H1 (cell line): ENCODE data around the gene AP5Z1. TPM values are rescaled to one million over a fixed set of nuclear protein-coding genes. Genes with fewer than 3 reads are reported as not detected.

ENCODE experiments used
- CTCF ChIA-PET: fragments of 300-600 bp; sonication (Branson Sonifier 250); formaldehyde crosslinking; loops from one replicate; lab custom pipeline; 2021; ENCODE audit not compliant: partially characterized antibody; lab: Charles Lee
- POLR2A ChIA-PET: fragments of 300-600 bp; sonication (Branson Sonifier 250); formaldehyde crosslinking; loops from one replicate; lab custom pipeline; 2021; ENCODE audit warnings: inconsistent platforms; ENCODE audit not compliant: partially characterized antibody; lab: Charles Lee
- DNase-seq, 2 experiments: peaks; one replicate each; pipeline versions ENCODE4 v3.0.0 to v3.0.0-alpha.2; 2010 to 2022; ENCODE audit warnings: low spot score in 2 of 2, low read depth in 1 of 2, mixed read lengths in 1 of 2
- FAIRE-seq: peaks from 2 replicates; lab custom pipeline; 2011; peaks lifted over from hg19 to GRCh38; lab: Jason Lieb, UNC
- H2AFZ ChIP-seq: 2 replicates; pipeline ENCODE4 v1.8.1; 2012; ENCODE audit warnings: low read length, inconsistent platforms
- H2AK5ac ChIP-seq: 2 replicates; pipeline ENCODE4 v1.6.1; 2013; ENCODE audit warnings: low read depth, low read length
- H2BK120ac ChIP-seq: replicated peaks from 2 replicates; pipeline ENCODE3; 2013; ENCODE audit warnings: low read depth, low read length, inconsistent platforms
- H2BK12ac ChIP-seq: 2 replicates; pipeline ENCODE4 v1.6.1; 2013; ENCODE audit warnings: low read depth, low read length
- H2BK15ac ChIP-seq: 2 replicates; pipeline ENCODE4 v1.6.1; 2013; ENCODE audit warnings: low read length
- H2BK20ac ChIP-seq: 2 replicates; pipeline ENCODE4 v1.6.1; 2013; ENCODE audit warnings: low read length
- H2BK5ac ChIP-seq: 2 replicates; pipeline ENCODE4 v1.6.1; 2013; ENCODE audit warnings: low read depth, low read length
- H3K14ac ChIP-seq: 2 replicates; pipeline ENCODE4 v1.6.1; 2013; ENCODE audit warnings: inconsistent platforms; ENCODE audit not compliant: insufficient read length
- H3K18ac ChIP-seq: 2 replicates; pipeline ENCODE4 v1.6.1; 2013; ENCODE audit warnings: low read length; ENCODE audit errors: extremely low read depth
- H3K23ac ChIP-seq: 2 replicates; pipeline ENCODE4 v1.6.1; 2013; ENCODE audit warnings: inconsistent platforms; ENCODE audit not compliant: insufficient read length
- H3K23me2 ChIP-seq: 2 replicates; pipeline ENCODE4 v1.6.1; 2013; ENCODE audit warnings: low read depth, low read length
- H3K27ac ChIP-seq: 2 replicates; pipeline ENCODE4 v1.6.1; 2011; ENCODE audit warnings: low read depth, low read length, inconsistent platforms
- H3K27me3 ChIP-seq, 4 experiments: replicated peaks in 1 of 4; 1 replicate in 1 of 4; 2 replicates in 3 of 4; pipeline versions ENCODE4 v1.6.1 to v1.8.1; 2011 to 2013; ENCODE audit warnings: low read length in 3 of 4, mild to moderate bottlenecking in 3 of 4, inconsistent platforms in 2 of 4, mixed read lengths in 2 of 4, moderate library complexity in 1 of 4; ENCODE audit not compliant: control insufficient read depth in 3 of 4, insufficient read depth in 3 of 4; ENCODE audit errors: extremely low read depth in 1 of 4
- H3K36me3 ChIP-seq, 4 experiments: 2 replicates each; pipeline versions ENCODE4 v1.6.1 to v1.8.1; 2011 to 2013; ENCODE audit warnings: mild to moderate bottlenecking in 4 of 4, low read length in 3 of 4, moderate library complexity in 2 of 4, control low read depth in 1 of 4, inconsistent platforms in 1 of 4; ENCODE audit not compliant: insufficient read depth in 4 of 4, control insufficient read depth in 2 of 4
- H3K4ac ChIP-seq: replicated peaks from 2 replicates; pipeline ENCODE3; 2013; ENCODE audit warnings: low read length, low read depth, mixed read lengths, inconsistent platforms; ENCODE audit not compliant: insufficient read length
- H3K4me1 ChIP-seq, 4 experiments: replicated peaks in 1 of 4; 1 replicate in 1 of 4; 2 replicates in 3 of 4; pipeline versions ENCODE4 v1.6.1 to v1.8.1; 2011 to 2013; ENCODE audit warnings: low read length in 3 of 4, inconsistent platforms in 2 of 4, mixed read lengths in 1 of 4; ENCODE audit not compliant: insufficient read depth in 4 of 4, control insufficient read depth in 3 of 4
- H3K4me2 ChIP-seq, 2 experiments: 2 replicates each; pipeline versions ENCODE4 v1.6.1 to v1.8.1; 2011 to 2013; ENCODE audit warnings: low read depth in 2 of 2, low read length in 2 of 2, control low read depth in 1 of 2, inconsistent platforms in 1 of 2, mild to moderate bottlenecking in 1 of 2; ENCODE audit not compliant: insufficient read depth in 1 of 2
- H3K4me3 ChIP-seq, 4 experiments: fragments of 200-600, 300-600 bp in 1 of 4; sonication (generic), shearing (Covaris generic), sonication (Bioruptor Twin) in 1 of 4; 2 replicates each; pipeline versions ENCODE4 v1.5.1 to v1.8.1; 2011 to 2016; ENCODE audit warnings: low read length in 4 of 4, low read depth in 3 of 4, control low read depth in 2 of 4, inconsistent platforms in 2 of 4, mild to moderate bottlenecking in 2 of 4, mixed read lengths in 1 of 4, moderate library complexity in 1 of 4; ENCODE audit not compliant: insufficient read depth in 2 of 4; ENCODE audit errors: extremely low read depth in 1 of 4
- H3K56ac ChIP-seq: replicated peaks from 2 replicates; pipeline ENCODE3; 2013; ENCODE audit warnings: low read depth, mild to moderate bottlenecking, mixed read lengths, low read length, inconsistent platforms; ENCODE audit not compliant: insufficient read length
- H3K79me1 ChIP-seq: 2 replicates; pipeline ENCODE4 v1.6.1; 2013; ENCODE audit warnings: low read depth, low read length, control low read depth
- H3K79me2 ChIP-seq, 2 experiments: 2 replicates each; pipeline versions ENCODE4 v1.6.1 to v1.8.1; 2012 to 2013; ENCODE audit warnings: low read length in 2 of 2, mild to moderate bottlenecking in 2 of 2, inconsistent platforms in 1 of 2; ENCODE audit not compliant: insufficient read depth in 2 of 2, control insufficient read depth in 1 of 2
- H3K9ac ChIP-seq, 4 experiments: replicated peaks in 1 of 4; 1 replicate in 1 of 4; 2 replicates in 3 of 4; pipeline versions ENCODE4 v1.6.1 to v1.8.1; 2011 to 2013; ENCODE audit warnings: low read depth in 3 of 4, low read length in 3 of 4, control low read depth in 2 of 4, mild to moderate bottlenecking in 2 of 4, moderate library complexity in 2 of 4, inconsistent platforms in 1 of 4; ENCODE audit errors: extremely low read depth in 1 of 4
- H3K9me3 ChIP-seq, 2 experiments: 2 replicates each; pipeline versions ENCODE4 v1.6.1 to v1.8.1; 2012 to 2013; ENCODE audit warnings: mild to moderate bottlenecking in 2 of 2, moderate library complexity in 2 of 2, control low read depth in 1 of 2, inconsistent platforms in 1 of 2, low read depth in 1 of 2, low read length in 1 of 2, mixed read lengths in 1 of 2; ENCODE audit not compliant: insufficient read depth in 2 of 2
- H4K20me1 ChIP-seq, 2 experiments: replicated peaks in 1 of 2; 2 replicates each; pipeline versions ENCODE3 to v1.8.1; 2011 to 2013; ENCODE audit warnings: inconsistent platforms in 2 of 2, low read length in 2 of 2, mild to moderate bottlenecking in 1 of 2; ENCODE audit not compliant: insufficient read depth in 2 of 2, control insufficient read depth in 1 of 2
- H4K5ac ChIP-seq: 2 replicates; pipeline ENCODE4 v1.6.1; 2013; ENCODE audit warnings: low read length, low read depth, mixed read lengths, inconsistent platforms; ENCODE audit not compliant: insufficient read length
- H4K8ac ChIP-seq: 2 replicates; pipeline ENCODE4 v1.8.0; 2013; ENCODE audit warnings: mild to moderate bottlenecking, moderate library complexity, low read length, inconsistent platforms; ENCODE audit not compliant: insufficient read depth; ENCODE audit errors: extremely low read depth
- H4K91ac ChIP-seq: replicated peaks from 2 replicates; pipeline ENCODE3; 2013; ENCODE audit warnings: low read length, mixed read lengths, inconsistent platforms; ENCODE audit not compliant: insufficient read length
- BCL11A ChIP-seq, 2 experiments: IDR thresholded peaks; one replicate each; pipeline ENCODE4 v1.6.1; 2011; ENCODE audit warnings: low read depth in 2 of 2, low read length in 2 of 2, mild to moderate bottlenecking in 2 of 2
- CHD2 ChIP-seq: IDR thresholded peaks from 2 replicates; pipeline ENCODE4 v1.6.1; 2012; ENCODE audit warnings: low read length, improper control_type of control experiment
- CREB1 ChIP-seq: IDR thresholded peaks from 2 replicates; pipeline ENCODE4 v1.6.1; 2012; ENCODE audit warnings: inconsistent platforms
- EP300 ChIP-seq, 2 experiments: IDR thresholded peaks; 1 replicate in 1 of 2; 2 replicates in 1 of 2; pipeline ENCODE4 v1.6.1; 2011 to 2012; ENCODE audit warnings: low read depth in 2 of 2, low read length in 2 of 2, mild to moderate bottlenecking in 2 of 2, borderline replicate concordance in 1 of 2, inconsistent platforms in 1 of 2, moderate library complexity in 1 of 2
- FOSL1 ChIP-seq: IDR thresholded peaks from 2 replicates; pipeline ENCODE4 v1.6.1; 2011; ENCODE audit warnings: mild to moderate bottlenecking, low read depth, low read length, moderate library complexity; ENCODE audit not compliant: insufficient read depth
- NANOG ChIP-seq: IDR thresholded peaks from 2 replicates; pipeline ENCODE4 v1.6.1; 2011; ENCODE audit warnings: low read length, low read depth, mild to moderate bottlenecking, inconsistent platforms; ENCODE audit not compliant: insufficient read depth, poor library complexity, severe bottlenecking
- RBBP5 ChIP-seq: IDR thresholded peaks from 2 replicates; pipeline ENCODE4 v1.7.1; 2012; ENCODE audit warnings: low read depth, mild to moderate bottlenecking, inconsistent platforms, low read length, moderate library complexity, borderline replicate concordance
- RFX5 ChIP-seq: IDR thresholded peaks from 2 replicates; pipeline ENCODE4 v1.6.1; 2011; ENCODE audit warnings: low read depth, low read length, improper control_type of control experiment, borderline replicate concordance
- SIX5 ChIP-seq: IDR thresholded peaks from 2 replicates; pipeline ENCODE4 v1.6.1; 2011; ENCODE audit warnings: mild to moderate bottlenecking, low read depth, low read length
- SP2 ChIP-seq: IDR thresholded peaks from 2 replicates; pipeline ENCODE4 v1.6.1; 2012; ENCODE audit warnings: mild to moderate bottlenecking, low read length, inconsistent platforms
- SUZ12 ChIP-seq: fragments of 200-600 bp; sonication (generic); IDR thresholded peaks from 2 replicates; pipeline ENCODE4 v1.6.1; 2012; ENCODE audit warnings: mild to moderate bottlenecking, inconsistent platforms, low read length, moderate library complexity, mixed read lengths
- WGBS, 2 experiments: shearing (Covaris generic) in 1 of 2; methylation state at CpG; one replicate each; pipeline versions ENCODE4 v1.1.6 to v1.1.7; 2013 to 2015; ENCODE audit warnings: low lambda C conversion rate in 2 of 2, mixed read lengths in 2 of 2, inconsistent platforms in 1 of 2, low coverage in 1 of 2, missing lambda C conversion rate in 1 of 2; ENCODE audit not compliant: insufficient replicate concordance in 2 of 2, insufficient coverage in 1 of 2, insufficient read length in 1 of 2; ENCODE audit errors: extremely low coverage in 1 of 2, missing lambda C conversion rate in 1 of 2; 5-methylcytosine and 5-hydroxymethylcytosine counted together
- polyA plus RNA-seq, 7 experiments: library from polyadenylated mRNA; depleted of rRNA in 3 of 7; stranded (reverse) in 5 of 7; unstranded in 2 of 7; fragments of >200 nt in 5 of 7; fragments of 200-250 nt in 2 of 7; gene quantifications; 1 replicate in 5 of 7; 2 replicates in 1 of 7; 4 replicates in 1 of 7; pipeline versions ENCODE4 v1.2.1 to v1.2.3, GENCODE V29; 2011 to 2013; ENCODE audit warnings: missing spikeins in 2 of 7, mixed read lengths in 2 of 7
- total RNA-seq: library from RNA; stranded (reverse); fragmentation: NEBNext Ultra II Directional; extraction: Animal tissue kit (Norgen Biotek cat#: 25700); gene quantifications from 2 replicates; pipeline ENCODE4 v1.2.1, GENCODE V29; 2021
- TF ChIP-seq, protein P1 (sequence below), 3 experiments: IDR thresholded peaks; 1 replicate in 2 of 3; 2 replicates in 1 of 3; pipeline versions ENCODE4 v1.5.1 to v1.6.1; 2011; ENCODE audit warnings: low read length in 3 of 3, mild to moderate bottlenecking in 3 of 3, inconsistent platforms in 2 of 3, low read depth in 1 of 3, moderate library complexity in 1 of 3; ENCODE audit not compliant: insufficient read depth in 1 of 3; ENCODE audit errors: control extremely low read depth in 1 of 3

Gene AP5Z1
- total and polyA plus RNA-seq, 2 of the 8 experiments (the other 6 are each of a cell fraction or from before 2014, with no cell fraction given) = 24.0 to 24.7 TPM

GRCh38 chr7:4807598-4808016, 32.2 kb downstream of the AP5Z1 start:
- no peak overlapping the region for H3K23ac ChIP-seq
- DNase-seq (no peak), FAIRE-seq (no peak)
- H2BK5ac ChIP-seq = no peak overlapping the region
- no peaks in the 10 kb centered on the region for H3K79me1 ChIP-seq
- no peak overlapping the region for H4K5ac ChIP-seq
- no peak overlapping the region for H2BK12ac ChIP-seq
- CTCF ChIA-PET = interaction anchor here (1.1 kb wide), 1 partner anchor 9 kb away, joined by 7 read pairs; no protein-coding TSS in a partner anchor
- H3K18ac ChIP-seq = no peak overlapping the region
- 7% methylated on average over 5 of the region's 5 CpGs; no CpG with 5 or more reads in 1 of the 2 experiments for WGBS, 2 experiments
- no peak overlapping the region for H3K4ac ChIP-seq
- H3K14ac ChIP-seq = no peak overlapping the region
- H4K8ac ChIP-seq = no peak overlapping the region
- H3K23me2 ChIP-seq = no peaks in the 10 kb centered on the region
- POLR2A ChIA-PET = interaction anchor here (1.1 to 2.4 kb wide), 2 partner anchors 9 to 10 kb away, joined by 4 to 8 read pairs; no protein-coding TSS in a partner anchor
- H2BK120ac ChIP-seq = no peak overlapping the region
- no peaks in the 10 kb centered on the region for H3K79me2 ChIP-seq
- H2BK20ac ChIP-seq = no peak overlapping the region
- H2AFZ ChIP-seq = no peak overlapping the region
- no peak overlapping the region for H3K27ac ChIP-seq
- no peak overlapping the region for H3K9ac ChIP-seq
- no peaks in the 10 kb centered on the region for H3K27me3 ChIP-seq
- no peak overlapping the region for H3K56ac ChIP-seq
- H3K4me2 ChIP-seq = no peak overlapping the region
- no peak overlapping the region for H2AK5ac ChIP-seq
- H2BK15ac ChIP-seq = no peak overlapping the region
- no peaks in the 10 kb centered on the region for H3K36me3 ChIP-seq
- no peaks in the 10 kb centered on the region for H3K9me3 ChIP-seq
- H3K4me3 ChIP-seq = no peak overlapping the region
- H4K20me1 ChIP-seq = no peaks in the 10 kb centered on the region
- H3K4me1 ChIP-seq = peaks cover 0 to 7% (median 1%) of the 10 kb centered on the region in 4 experiments; a peak in 1 of 7 replicates
- H4K91ac ChIP-seq = no peak overlapping the region
- TF ChIP-seq BCL11A (IDR thresholded peaks at IDR 0.05; ENCODE audit: low read depth in 2 of 2, low read length in 2 of 2) (no peak), SIX5 (no peak), FOSL1 (no peak), RFX5 (no peak), RBBP5 (no peak), CHD2 (no peak), EP300 (IDR thresholded peaks at IDR 0.05; ENCODE audit: borderline replicate concordance in 1 of 2, low read depth in 2 of 2, low read length in 2 of 2) (no peak), NANOG (no peak), SUZ12 (no peak; the same call in 1 of the 2 replicates), CREB1 (no peak), SP2 (no peak)
- TF ChIP-seq, protein P1, sequence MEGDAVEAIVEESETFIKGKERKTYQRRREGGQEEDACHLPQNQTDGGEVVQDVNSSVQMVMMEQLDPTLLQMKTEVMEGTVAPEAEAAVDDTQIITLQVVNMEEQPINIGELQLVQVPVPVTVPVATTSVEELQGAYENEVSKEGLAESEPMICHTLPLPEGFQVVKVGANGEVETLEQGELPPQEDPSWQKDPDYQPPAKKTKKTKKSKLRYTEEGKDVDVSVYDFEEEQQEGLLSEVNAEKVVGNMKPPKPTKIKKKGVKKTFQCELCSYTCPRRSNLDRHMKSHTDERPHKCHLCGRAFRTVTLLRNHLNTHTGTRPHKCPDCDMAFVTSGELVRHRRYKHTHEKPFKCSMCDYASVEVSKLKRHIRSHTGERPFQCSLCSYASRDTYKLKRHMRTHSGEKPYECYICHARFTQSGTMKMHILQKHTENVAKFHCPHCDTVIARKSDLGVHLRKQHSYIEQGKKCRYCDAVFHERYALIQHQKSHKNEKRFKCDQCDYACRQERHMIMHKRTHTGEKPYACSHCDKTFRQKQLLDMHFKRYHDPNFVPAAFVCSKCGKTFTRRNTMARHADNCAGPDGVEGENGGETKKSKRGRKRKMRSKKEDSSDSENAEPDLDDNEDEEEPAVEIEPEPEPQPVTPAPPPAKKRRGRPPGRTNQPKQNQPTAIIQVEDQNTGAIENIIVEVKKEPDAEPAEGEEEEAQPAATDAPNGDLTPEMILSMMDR (IDR thresholded peaks at IDR 0.05; ENCODE audit: control extremely low read depth in 1 of 3, insufficient read depth in 1 of 3, low read depth in 1 of 3, low read length in 3 of 3) = no peak
